GM12878 (cell line): Measurements from ENCODE around the gene ABCC1. TPM values are rescaled to one million over a fixed set of nuclear protein-coding genes. Genes with fewer than 3 reads are reported as not detected.

ENCODE experiments used
- ATAC-seq: fragments of 200-7000 bp; cut with Tn5 transposase; 3 replicates; pipeline ENCODE4 v1.9.1; 2020; ENCODE audit warnings: mild to moderate bottlenecking, moderate library complexity
- BruUV-seq: library from RNA; stranded (reverse); fragments of 400-500 nt; replicated peaks from 2 replicates; lab custom pipeline; 2021; lab: Mats Ljungman, UMichigan
- CTCF ChIA-PET: fragments of 300-600 bp; sonication (Branson Sonifier 250); formaldehyde crosslinking; extraction: SDS; loops from one replicate; lab custom pipeline; 2021; ENCODE audit warnings: inconsistent platforms; lab: Yijun Ruan, JAX
- POLR2A ChIA-PET: fragments of 350-600 bp; formaldehyde crosslinking; extraction: SDS; loops from one replicate; lab custom pipeline; 2021; ENCODE audit warnings: inconsistent platforms; lab: Charles Lee
- RAD21 ChIA-PET: fragments of 300-600 bp; sonication (Branson Sonifier 250); formaldehyde crosslinking; loops from one replicate; lab custom pipeline; 2023; ENCODE audit warnings: antibody characterized with exemption; ENCODE audit not compliant: unreplicated experiment; lab: Charles Lee
- SMC1A ChIA-PET: fragments of 300-600 bp; sonication (Branson Sonifier 250); formaldehyde crosslinking; loops from one replicate; lab custom pipeline; 2023; ENCODE audit not compliant: unreplicated experiment, uncharacterized antibody; lab: Charles Lee
- DNase-seq: peaks from one replicate; pipeline ENCODE4 v3.0.0-alpha.2; 2011; ENCODE audit warnings: low read depth, low spot score
- FAIRE-seq: peaks from 3 replicates; lab custom pipeline; 2011; peaks lifted over from hg19 to GRCh38; lab: Jason Lieb, UNC
- H2AFZ ChIP-seq: 2 replicates; pipeline ENCODE4 v1.6.0; 2011; ENCODE audit warnings: low read depth, low read length, control low read depth; ENCODE audit not compliant: control insufficient read depth
- H3K27ac ChIP-seq: 2 replicates; pipeline ENCODE4 v1.5.1; 2011; ENCODE audit warnings: control low read depth; ENCODE audit not compliant: control insufficient read depth, insufficient read depth
- H3K27me3 ChIP-seq, 2 experiments: replicated peaks in 1 of 2; 2 replicates each; pipeline versions ENCODE4 v1.6.0 to v1.6.1; 2011; ENCODE audit warnings: low read length in 1 of 2; ENCODE audit not compliant: control insufficient read depth in 2 of 2, insufficient read depth in 2 of 2
- H3K36me3 ChIP-seq, 2 experiments: 2 replicates each; pipeline ENCODE4 v1.5.1; 2011; ENCODE audit warnings: low read length in 1 of 2; ENCODE audit not compliant: control insufficient read depth in 2 of 2, insufficient read depth in 2 of 2
- H3K4me1 ChIP-seq: 2 replicates; pipeline ENCODE4 v1.6.1; 2011; ENCODE audit warnings: mild to moderate bottlenecking, low read length, moderate library complexity, mixed read lengths; ENCODE audit not compliant: control insufficient read depth, insufficient read depth
- H3K4me2 ChIP-seq: 2 replicates; pipeline ENCODE4 v1.6.0; 2011; ENCODE audit warnings: control low read depth; ENCODE audit not compliant: control insufficient read depth, insufficient read depth
- H3K4me3 ChIP-seq: fragments of 200-600 bp; sonication (generic); 2 replicates; pipeline ENCODE4 v1.5.1; 2016
- H3K79me2 ChIP-seq: 2 replicates; pipeline ENCODE4 v1.6.0; 2011; ENCODE audit warnings: low read length; ENCODE audit not compliant: control insufficient read depth, insufficient read depth
- H3K9ac ChIP-seq: 2 replicates; pipeline ENCODE4 v1.8.0; 2011; ENCODE audit warnings: low read length, control low read depth, mixed read lengths; ENCODE audit not compliant: control insufficient read depth, insufficient read depth
- H3K9me3 ChIP-seq: replicated peaks from 3 replicates; pipeline ENCODE4 v1.5.1; 2011; ENCODE audit warnings: mild to moderate bottlenecking, low read length; ENCODE audit not compliant: control insufficient read depth, insufficient read depth
- H4K20me1 ChIP-seq: 2 replicates; pipeline ENCODE4 v1.6.0; 2011; ENCODE audit not compliant: control insufficient read depth, insufficient read depth
- ASH2L ChIP-seq: fragments of 300-600, 200-600 bp; sonication (generic); IDR thresholded peaks from 2 replicates; pipeline ENCODE4 v1.6.1; 2017; ENCODE audit warnings: low read depth, mild to moderate bottlenecking, borderline replicate concordance
- BCL3 ChIP-seq: IDR thresholded peaks from 2 replicates; pipeline ENCODE4 v1.6.1; 2011; ENCODE audit warnings: borderline replicate concordance, low read depth, mild to moderate bottlenecking, moderate library complexity, low read length; ENCODE audit not compliant: insufficient read depth, poor library complexity, severe bottlenecking
- CEBPB ChIP-seq, 2 experiments: fragments of 150-350 bp in 1 of 2; IDR thresholded peaks; 2 replicates each; pipeline ENCODE4 v1.6.1; 2012 to 2014; ENCODE audit warnings: low read depth in 2 of 2, low read length in 2 of 2, borderline replicate concordance in 1 of 2, inconsistent platforms in 1 of 2
- MYC ChIP-seq: IDR thresholded peaks from 2 replicates; pipeline ENCODE4 v1.6.1; 2011; ENCODE audit warnings: mild to moderate bottlenecking, low read length, moderate library complexity, inconsistent platforms; ENCODE audit not compliant: insufficient read depth, insufficient replicate concordance, insufficient read length, severe bottlenecking
- PAX8 ChIP-seq: fragments of 450-650 bp; IDR thresholded peaks from 2 replicates; pipeline ENCODE4 v1.6.1; 2017; ENCODE audit warnings: mild to moderate bottlenecking, moderate library complexity
- RAD51 ChIP-seq: fragments of 450-650 bp; IDR thresholded peaks from 2 replicates; pipeline ENCODE4 v1.6.1; 2016; ENCODE audit warnings: moderate library complexity, mild to moderate bottlenecking, inconsistent platforms
- RFX5 ChIP-seq: IDR thresholded peaks from 2 replicates; pipeline ENCODE4 v1.6.1; 2011; ENCODE audit warnings: low read depth, low read length, improper control_type of control experiment
- SMARCA5 ChIP-seq: fragments of 450-650 bp; IDR thresholded peaks from 2 replicates; pipeline ENCODE4 v1.6.1; 2017; ENCODE audit warnings: mild to moderate bottlenecking
- ZBTB40 ChIP-seq: fragments of 450-650 bp; IDR thresholded peaks from 2 replicates; pipeline ENCODE4 v1.6.1; 2016; ENCODE audit warnings: mild to moderate bottlenecking, moderate library complexity, borderline replicate concordance
- WGBS: methylation state at CpG from one replicate; pipeline ENCODE4 v1.1.6; 2016; ENCODE audit warnings: low lambda C conversion rate; ENCODE audit not compliant: insufficient replicate concordance, insufficient coverage; ENCODE audit errors: missing lambda C conversion rate; 5-methylcytosine and 5-hydroxymethylcytosine counted together
- in situ Hi-C: fragments of 300-500 bp; cut with MboI; formaldehyde crosslinking; loops from 9 replicates; pipeline ENCODE4 v1.14.3; 2018; ENCODE audit warnings: mixed read lengths
- intact Hi-C: fragments of 100-400 bp; cut with micrococcal nuclease; formaldehyde crosslinking; loops from one replicate; pipeline ENCODE4 v1.14.2; 2022; ENCODE audit not compliant: unreplicated experiment
- polyA plus RNA-seq, 11 experiments: library from polyadenylated mRNA; depleted of rRNA in 4 of 11; unstranded in 6 of 11; stranded (reverse) in 5 of 11; fragments of >200 nt; fragmentation: Nextera tagmentation in 4 of 11; fragmentation: Illumina TruSeq in 1 of 11; extraction: Ambion mirVana in 4 of 11; extraction: Trizol in 1 of 11; gene quantifications; 1 replicate in 1 of 11; 2 replicates in 10 of 11; pipeline versions ENCODE4 v1.2.1 to v1.2.3, GENCODE V29; 2011 to 2016; ENCODE audit warnings: inconsistent platforms in 2 of 11, missing spikeins in 2 of 11, low read depth in 1 of 11
- total RNA-seq, 4 experiments: library from RNA; depleted of rRNA in 3 of 4; stranded (reverse); fragments of >200 nt in 3 of 4; fragmentation: Illumina TruSeq in 1 of 4; extraction: Trizol in 1 of 4; gene quantifications; 2 replicates each; pipeline versions ENCODE4 v1.2.1 to v1.2.3, GENCODE V29; 2013 to 2021
- TF ChIP-seq, protein P1 (sequence below): fragments of 450-650 bp; IDR thresholded peaks from 2 replicates; pipeline ENCODE4 v1.6.1; 2017; ENCODE audit warnings: low read depth, mild to moderate bottlenecking, moderate library complexity
- TF ChIP-seq, protein P2 (sequence below): fragments of 450-650 bp; formaldehyde crosslinking; IDR thresholded peaks from 2 replicates; pipeline ENCODE4 v1.5.0; 2022; ENCODE audit warnings: mild to moderate bottlenecking, missing genetic modification characterization

Gene ABCC1
- total and polyA plus RNA-seq, 10 of the 15 experiments (the other 5 are each of a cell fraction or from before 2014, with no cell fraction given): 3.2 to 44.6 (median 14.5) TPM

GRCh38 chr16:15966836-15967546, 17.6 kb downstream of the ABCC1 start:
- CTCF ChIA-PET: no interaction called here
- H3K4me2 ChIP-seq: no peak overlapping the region
- SMC1A ChIA-PET: interaction anchor here (0.6 kb wide), 2 partner anchors 74 to 207 kb away, joined by 3 read pairs; no protein-coding TSS in a partner anchor
- RAD21 ChIA-PET: no interaction called here
- peaks cover 6 to 9% of the 10 kb centered on the region in 2 experiments; a peak in 3 of 4 replicates for H3K36me3 ChIP-seq
- BruUV-seq: no TSS peak
- in situ Hi-C loops (no loop called here), intact Hi-C loops (no loop called here)
- peaks cover 2% of the 10 kb centered on the region; the same call in 1 of the 2 replicates for H3K4me1 ChIP-seq
- POLR2A ChIA-PET: interaction anchor here (0.6 to 0.7 kb wide), 3 partner anchors 14 to 95 kb away, joined by 3 read pairs; no protein-coding TSS in a partner anchor
- no peak overlapping the region for H3K4me3 ChIP-seq
- H3K79me2 ChIP-seq: peaks cover 78% of the 10 kb centered on the region
- H3K27ac ChIP-seq: no peak overlapping the region
- H3K9me3 ChIP-seq: peaks cover 31% of the 10 kb centered on the region; the same call in 2 of the 3 replicates
- no peak overlapping the region for H2AFZ ChIP-seq
- 98% methylated on average over 5 of the region's 5 CpGs for WGBS
- H3K9ac ChIP-seq: no peak overlapping the region
- TF ChIP-seq RFX5 (no peak), ASH2L (no peak), ZBTB40 (no peak), CEBPB (IDR thresholded peaks at IDR 0.05; ENCODE audit: borderline replicate concordance in 1 of 2, low read depth in 2 of 2, low read length in 2 of 2) (no peak), BCL3 (no peak), RAD51 (no peak), SMARCA5 (no peak), MYC (no peak), PAX8 (no peak)
- TF ChIP-seq, protein P1, sequence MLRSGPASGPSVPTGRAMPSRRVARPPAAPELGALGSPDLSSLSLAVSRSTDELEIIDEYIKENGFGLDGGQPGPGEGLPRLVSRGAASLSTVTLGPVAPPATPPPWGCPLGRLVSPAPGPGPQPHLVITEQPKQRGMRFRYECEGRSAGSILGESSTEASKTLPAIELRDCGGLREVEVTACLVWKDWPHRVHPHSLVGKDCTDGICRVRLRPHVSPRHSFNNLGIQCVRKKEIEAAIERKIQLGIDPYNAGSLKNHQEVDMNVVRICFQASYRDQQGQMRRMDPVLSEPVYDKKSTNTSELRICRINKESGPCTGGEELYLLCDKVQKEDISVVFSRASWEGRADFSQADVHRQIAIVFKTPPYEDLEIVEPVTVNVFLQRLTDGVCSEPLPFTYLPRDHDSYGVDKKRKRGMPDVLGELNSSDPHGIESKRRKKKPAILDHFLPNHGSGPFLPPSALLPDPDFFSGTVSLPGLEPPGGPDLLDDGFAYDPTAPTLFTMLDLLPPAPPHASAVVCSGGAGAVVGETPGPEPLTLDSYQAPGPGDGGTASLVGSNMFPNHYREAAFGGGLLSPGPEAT: no peak
- TF ChIP-seq, protein P2, sequence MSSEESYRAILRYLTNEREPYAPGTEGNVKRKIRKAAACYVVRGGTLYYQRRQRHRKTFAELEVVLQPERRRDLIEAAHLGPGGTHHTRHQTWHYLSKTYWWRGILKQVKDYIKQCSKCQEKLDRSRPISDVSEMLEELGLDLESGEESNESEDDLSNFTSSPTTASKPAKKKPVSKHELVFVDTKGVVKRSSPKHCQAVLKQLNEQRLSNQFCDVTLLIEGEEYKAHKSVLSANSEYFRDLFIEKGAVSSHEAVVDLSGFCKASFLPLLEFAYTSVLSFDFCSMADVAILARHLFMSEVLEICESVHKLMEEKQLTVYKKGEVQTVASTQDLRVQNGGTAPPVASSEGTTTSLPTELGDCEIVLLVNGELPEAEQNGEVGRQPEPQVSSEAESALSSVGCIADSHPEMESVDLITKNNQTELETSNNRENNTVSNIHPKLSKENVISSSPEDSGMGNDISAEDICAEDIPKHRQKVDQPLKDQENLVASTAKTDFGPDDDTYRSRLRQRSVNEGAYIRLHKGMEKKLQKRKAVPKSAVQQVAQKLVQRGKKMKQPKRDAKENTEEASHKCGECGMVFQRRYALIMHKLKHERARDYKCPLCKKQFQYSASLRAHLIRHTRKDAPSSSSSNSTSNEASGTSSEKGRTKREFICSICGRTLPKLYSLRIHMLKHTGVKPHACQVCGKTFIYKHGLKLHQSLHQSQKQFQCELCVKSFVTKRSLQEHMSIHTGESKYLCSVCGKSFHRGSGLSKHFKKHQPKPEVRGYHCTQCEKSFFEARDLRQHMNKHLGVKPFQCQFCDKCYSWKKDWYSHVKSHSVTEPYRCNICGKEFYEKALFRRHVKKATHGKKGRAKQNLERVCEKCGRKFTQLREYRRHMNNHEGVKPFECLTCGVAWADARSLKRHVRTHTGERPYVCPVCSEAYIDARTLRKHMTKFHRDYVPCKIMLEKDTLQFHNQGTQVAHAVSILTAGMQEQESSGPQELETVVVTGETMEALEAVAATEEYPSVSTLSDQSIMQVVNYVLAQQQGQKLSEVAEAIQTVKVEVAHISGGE: no peak
- H4K20me1 ChIP-seq: no peaks in the 10 kb centered on the region
- FAIRE-seq (no peak), ATAC-seq (no peak), DNase-seq (no peak)
- H3K27me3 ChIP-seq: no peaks in the 10 kb centered on the region
